Lung (tissue), 12 donors: ENCODE data around the gene MAP7. TPM values are rescaled to one million over a fixed set of nuclear protein-coding genes. Genes with fewer than 3 reads are reported as not detected.

ENCODE experiments used
- ATAC-seq: fragments of 200-7000 bp; cut with Tn5 transposase; one replicate; pipeline ENCODE4 v1.9.1; 2020; ENCODE audit warnings: moderate number of reproducible peaks; ENCODE audit not compliant: insufficient read depth, low FRiP score
- DNase-seq, 3 donors: peaks; one replicate each; pipeline ENCODE4 v3.0.0-alpha.2; 2013 to 2017
- H3K27ac ChIP-seq, 2 donors: one replicate each; pipeline ENCODE4 v1.5.1; 2013; ENCODE audit warnings: mild to moderate bottlenecking in 2 of 2, moderate library complexity in 2 of 2, control low read depth in 1 of 2, inconsistent platforms in 1 of 2, low read depth in 1 of 2, low read length in 1 of 2
- H3K27me3 ChIP-seq, 3 donors: one replicate each; pipeline ENCODE4 v1.5.1; 2013; ENCODE audit warnings: low read length in 2 of 3; ENCODE audit not compliant: control insufficient read depth in 3 of 3, insufficient read depth in 3 of 3
- H3K36me3 ChIP-seq, 4 donors: one replicate each; pipeline ENCODE4 v1.5.1; 2013; ENCODE audit warnings: low read length in 4 of 4, mild to moderate bottlenecking in 1 of 4, moderate library complexity in 1 of 4; ENCODE audit not compliant: control insufficient read depth in 4 of 4, insufficient read depth in 4 of 4
- H3K4me1 ChIP-seq, 5 donors: one replicate each; pipeline ENCODE4 v1.5.1; 2013; ENCODE audit warnings: low read length in 5 of 5, mild to moderate bottlenecking in 2 of 5, moderate library complexity in 1 of 5; ENCODE audit not compliant: control insufficient read depth in 5 of 5, insufficient read depth in 5 of 5
- H3K4me3 ChIP-seq: one replicate; pipeline ENCODE4 v1.5.1; 2013; ENCODE audit warnings: mild to moderate bottlenecking, control low read depth, moderate library complexity
- H3K9ac ChIP-seq, 2 donors: one replicate each; pipeline ENCODE4 v1.5.1; 2013; ENCODE audit warnings: low read length in 2 of 2, control low read depth in 1 of 2; ENCODE audit not compliant: insufficient read depth in 1 of 2
- H3K9me3 ChIP-seq, 4 donors: one replicate each; pipeline ENCODE4 v1.5.1; 2013; ENCODE audit warnings: low read length in 3 of 4, mild to moderate bottlenecking in 1 of 4, moderate library complexity in 1 of 4; ENCODE audit not compliant: control insufficient read depth in 4 of 4, insufficient read depth in 3 of 4
- WGBS, 2 donors: extraction: QIAGEN DNeasy Blood & Tissue Kit; methylation state at CpG; one replicate each; pipeline ENCODE4 v1.1.7; 2013; 5-methylcytosine and 5-hydroxymethylcytosine counted together
- polyA plus RNA-seq, 2 donors: library from polyadenylated mRNA; stranded (reverse); fragments of 200-250 nt; gene quantifications; one replicate each; pipeline ENCODE4 v1.2.1, GENCODE V29; 2013
- total RNA-seq, 2 donors: library from RNA; depleted of rRNA in 1 of 2; stranded (reverse); fragments of >200 nt in 1 of 2; gene quantifications; one replicate each; pipeline ENCODE4 v1.2.1, GENCODE V29; 2014 to 2021
- TF ChIP-seq, protein P1 (sequence below): IDR thresholded peaks from 2 replicates; pipeline ENCODE4 v1.5.1; 2012; ENCODE audit warnings: mild to moderate bottlenecking; ENCODE audit errors: control extremely low read depth, extremely low read depth
- donor health status: control.
- donor health status: control.
- donor health status: Bipolar disorder and iron deficiency.
- donor health status: healthy.
- donor health status: DM: yes; HTN: yes; CAD: no.

Gene MAP7
- total and polyA plus RNA-seq, 4 donors, result 8.4 to 23.4 (median 12.3) TPM

DNA sequence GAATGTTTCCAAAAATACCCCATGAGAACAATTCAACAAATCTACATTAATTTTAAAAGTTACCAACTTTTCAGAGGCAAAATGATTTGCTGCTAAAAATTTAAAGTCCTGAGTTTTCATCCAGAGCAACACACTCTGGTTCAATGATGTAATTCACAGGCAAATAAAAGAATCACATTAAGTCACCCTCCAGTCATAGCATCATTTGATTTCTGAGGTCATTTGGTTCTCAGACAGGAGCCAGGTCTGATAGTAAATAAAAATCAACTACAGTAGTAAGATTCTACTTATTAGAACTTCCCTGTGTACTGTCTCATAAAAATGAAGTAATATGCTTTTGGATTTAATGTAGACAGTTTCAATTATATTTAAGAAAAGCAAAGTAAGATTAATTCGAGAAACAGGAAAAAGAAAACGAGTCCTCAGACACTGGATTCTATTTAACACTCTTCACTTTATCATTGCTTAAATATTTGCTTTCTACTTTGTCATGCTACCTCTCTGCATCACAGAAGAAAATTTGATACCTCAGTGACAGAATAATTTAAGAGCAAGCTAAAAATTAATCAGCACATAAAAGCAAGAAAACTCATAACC lies 25.8 kb downstream of the MAP7 start:
- Histone ChIP-seq H3K9ac (no peak overlapping the region), H3K4me3 (no peak overlapping the region), H3K9me3 (peaks cover 0 to 1% (median 0%) of the 10 kb centered on the region in 4 donors), H3K4me1 (peaks cover 0 to 2% (median 0%) of the 10 kb centered on the region in 5 donors), H3K36me3 (no peaks in the 10 kb centered on the region), H3K27ac (no peak overlapping the region), H3K27me3 (no peaks in the 10 kb centered on the region)
- DNase-seq (no peak), ATAC-seq (no peak)
- WGBS, 2 donors, result 17 to 42% methylated on average over 2 of the region's 2 CpGs
- TF ChIP-seq, protein P1, sequence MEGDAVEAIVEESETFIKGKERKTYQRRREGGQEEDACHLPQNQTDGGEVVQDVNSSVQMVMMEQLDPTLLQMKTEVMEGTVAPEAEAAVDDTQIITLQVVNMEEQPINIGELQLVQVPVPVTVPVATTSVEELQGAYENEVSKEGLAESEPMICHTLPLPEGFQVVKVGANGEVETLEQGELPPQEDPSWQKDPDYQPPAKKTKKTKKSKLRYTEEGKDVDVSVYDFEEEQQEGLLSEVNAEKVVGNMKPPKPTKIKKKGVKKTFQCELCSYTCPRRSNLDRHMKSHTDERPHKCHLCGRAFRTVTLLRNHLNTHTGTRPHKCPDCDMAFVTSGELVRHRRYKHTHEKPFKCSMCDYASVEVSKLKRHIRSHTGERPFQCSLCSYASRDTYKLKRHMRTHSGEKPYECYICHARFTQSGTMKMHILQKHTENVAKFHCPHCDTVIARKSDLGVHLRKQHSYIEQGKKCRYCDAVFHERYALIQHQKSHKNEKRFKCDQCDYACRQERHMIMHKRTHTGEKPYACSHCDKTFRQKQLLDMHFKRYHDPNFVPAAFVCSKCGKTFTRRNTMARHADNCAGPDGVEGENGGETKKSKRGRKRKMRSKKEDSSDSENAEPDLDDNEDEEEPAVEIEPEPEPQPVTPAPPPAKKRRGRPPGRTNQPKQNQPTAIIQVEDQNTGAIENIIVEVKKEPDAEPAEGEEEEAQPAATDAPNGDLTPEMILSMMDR, result no peak

DNA sequence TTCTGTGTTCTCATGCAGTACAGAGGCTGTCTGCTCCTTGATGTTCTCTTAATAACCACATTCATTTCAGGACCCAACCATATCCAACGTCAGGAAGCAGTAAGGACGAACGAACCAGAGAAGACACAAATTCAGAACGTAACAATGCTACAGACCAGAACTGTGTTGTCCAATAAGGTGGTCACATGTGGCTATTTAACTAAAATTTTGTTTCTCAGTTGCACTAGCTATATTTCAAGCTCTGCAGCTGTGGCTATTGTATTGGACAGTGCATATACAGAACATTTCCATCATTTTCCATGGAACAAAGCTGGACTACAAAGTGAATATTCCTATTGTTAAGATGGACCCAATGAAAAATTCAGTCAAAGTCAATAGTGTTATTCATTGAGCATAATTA lies 27.0 kb downstream of the MAP7 start:
- Histone ChIP-seq H3K27me3 (no peaks in the 10 kb centered on the region), H3K4me1 (peaks cover 0 to 2% (median 0%) of the 10 kb centered on the region in 5 donors), H3K4me3 (no peak overlapping the region), H3K27ac (no peak overlapping the region), H3K36me3 (no peaks in the 10 kb centered on the region), H3K9me3 (peaks cover 0 to 1% (median 0%) of the 10 kb centered on the region in 4 donors), H3K9ac (no peak overlapping the region)
- WGBS, 2 donors, result 91 to 92% methylated on average over 4 of the region's 4 CpGs
- TF ChIP-seq, protein P1, result no peak
- DNase-seq, result no peak
- ATAC-seq, result no peak

DNA sequence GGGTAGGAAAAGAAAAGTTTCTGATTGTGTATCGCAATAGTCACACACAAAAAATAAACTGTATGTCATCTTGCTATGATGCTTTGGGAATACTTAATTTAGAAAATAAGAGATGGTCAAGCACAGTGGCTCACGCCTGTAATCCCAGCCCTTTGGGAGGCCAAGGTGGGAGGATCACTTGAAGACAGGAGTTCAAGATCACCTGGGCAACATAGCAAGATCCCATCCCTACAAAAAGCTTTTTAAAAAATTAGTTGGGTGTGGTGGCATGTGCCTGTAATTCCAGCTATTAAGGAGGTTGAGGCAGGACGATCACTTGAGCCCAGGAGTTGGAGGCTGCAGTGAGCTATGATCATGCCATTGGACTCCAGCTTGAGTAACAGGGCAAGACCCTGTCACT lies 27.6 kb downstream of the MAP7 start:
- H3K9me3 ChIP-seq, result peaks cover 0 to 1% (median 0%) of the 10 kb centered on the region in 4 donors
- WGBS, 2 donors, result 92 to 97% methylated on average over 3 of the region's 3 CpGs
- peaks cover 0 to 2% (median 2%) of the 10 kb centered on the region in 5 donors for H3K4me1 ChIP-seq
- no peaks in the 10 kb centered on the region for H3K27me3 ChIP-seq
- no peak overlapping the region for H3K9ac ChIP-seq
- H3K36me3 ChIP-seq, result no peaks in the 10 kb centered on the region
- DNase-seq, result no peak
- TF ChIP-seq, protein P1, result no peak
- no peak overlapping the region for H3K27ac ChIP-seq
- H3K4me3 ChIP-seq, result no peak overlapping the region
- no peak for ATAC-seq

DNA sequence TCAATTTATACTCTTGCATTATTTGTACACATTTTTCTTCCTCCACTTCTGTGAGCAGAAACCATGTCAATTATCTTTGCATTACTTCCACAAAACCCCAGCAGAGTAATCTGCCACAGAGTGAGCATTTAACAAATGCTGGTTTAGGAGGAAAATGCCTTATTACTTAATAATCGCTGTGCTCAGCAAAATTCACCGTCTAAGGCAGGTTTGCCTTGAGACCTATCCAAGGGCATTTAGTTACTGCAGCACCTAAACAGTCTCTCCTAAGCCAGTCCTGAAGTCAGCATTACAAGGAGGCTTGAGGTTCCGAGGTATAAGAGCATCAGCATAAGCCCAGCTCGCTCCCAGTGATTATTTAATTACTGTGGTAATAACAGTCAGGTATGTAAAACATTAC lies 28.3 kb downstream of the MAP7 start:
- peaks cover 0 to 1% (median 0%) of the 10 kb centered on the region in 4 donors for H3K9me3 ChIP-seq
- TF ChIP-seq, protein P1, result no peak
- DNase-seq (no peak), ATAC-seq (no peak)
- no peaks in the 10 kb centered on the region for H3K36me3 ChIP-seq
- H3K4me1 ChIP-seq, result peaks cover 0 to 5% (median 2%) of the 10 kb centered on the region in 5 donors
- H3K27me3 ChIP-seq, result no peaks in the 10 kb centered on the region
- no peak overlapping the region for H3K9ac ChIP-seq
- H3K27ac ChIP-seq, result no peak overlapping the region
- H3K4me3 ChIP-seq, result no peak overlapping the region
- WGBS, 2 donors, result 89 to 91% methylated on average over 4 of the region's 4 CpGs
